Measurements from ENCODE around the gene GADD45GIP1. TPM values are rescaled to one million over a fixed set of nuclear protein-coding genes. Genes with fewer than 3 reads are reported as not detected.

GADD45GIP1 gene
- total RNA-seq, result 13.5 and 41.2 TPM in 2 replicates

DNA sequence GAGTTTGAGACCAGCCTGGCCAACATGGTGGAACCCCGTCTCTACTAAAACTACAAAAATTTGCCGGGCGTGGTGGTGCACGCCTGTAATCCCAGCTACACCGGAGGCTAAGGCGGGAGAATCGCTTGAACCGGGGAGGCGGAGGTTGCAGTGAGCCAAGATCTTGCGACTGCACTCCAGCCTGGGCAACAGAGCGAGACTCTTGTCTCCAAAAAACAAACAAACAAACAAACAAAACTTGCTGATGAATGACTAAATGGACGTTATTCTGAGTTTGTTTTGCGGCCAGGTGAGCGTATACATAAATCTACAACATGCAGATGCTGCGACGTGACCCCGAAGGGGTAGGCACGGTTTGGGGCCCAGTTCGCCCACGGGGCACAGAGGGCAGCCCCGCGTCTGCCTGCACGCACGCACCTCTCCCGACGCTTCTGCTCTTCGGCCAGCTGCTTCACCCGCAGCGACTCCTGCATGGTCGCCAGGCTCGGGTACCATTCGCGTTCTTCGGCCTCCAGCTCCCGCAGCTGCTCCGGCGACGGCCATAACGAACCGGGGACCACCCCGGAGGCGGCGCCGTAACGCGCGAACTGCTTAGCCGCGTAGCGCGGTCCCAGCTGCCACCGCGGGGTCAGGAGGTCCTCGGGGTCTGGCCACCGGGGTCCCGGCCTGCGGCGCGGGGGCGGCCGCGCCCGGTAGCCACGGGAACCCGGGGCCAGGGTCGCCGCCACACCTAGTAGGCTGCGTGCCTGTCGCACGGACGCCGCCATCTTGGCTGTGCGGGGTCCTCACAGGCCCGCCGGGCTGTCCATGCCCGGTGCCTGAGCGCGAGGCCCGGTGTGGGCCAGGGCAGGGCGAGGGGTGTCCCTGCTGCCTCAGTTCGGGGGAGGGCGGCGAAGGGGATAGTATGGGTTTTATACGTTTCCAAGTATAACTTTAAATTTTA lies at the start of gene GADD45GIP1:
Gene GADD45GIP1, minus strand, starts transcription at position 778 of the 943 bp plus-strand sequence. Its CDS starts 11 bp downstream, at position 767.

GRCh38 chr19:12994701-12995595 lies 37.9 kb upstream of the GADD45GIP1 start, which contains the start of gene NFIX:
Gene NFIX (plus strand): TSS chr19:12995475. CDS start chr19:12995838, 363 bp downstream.

DNA sequence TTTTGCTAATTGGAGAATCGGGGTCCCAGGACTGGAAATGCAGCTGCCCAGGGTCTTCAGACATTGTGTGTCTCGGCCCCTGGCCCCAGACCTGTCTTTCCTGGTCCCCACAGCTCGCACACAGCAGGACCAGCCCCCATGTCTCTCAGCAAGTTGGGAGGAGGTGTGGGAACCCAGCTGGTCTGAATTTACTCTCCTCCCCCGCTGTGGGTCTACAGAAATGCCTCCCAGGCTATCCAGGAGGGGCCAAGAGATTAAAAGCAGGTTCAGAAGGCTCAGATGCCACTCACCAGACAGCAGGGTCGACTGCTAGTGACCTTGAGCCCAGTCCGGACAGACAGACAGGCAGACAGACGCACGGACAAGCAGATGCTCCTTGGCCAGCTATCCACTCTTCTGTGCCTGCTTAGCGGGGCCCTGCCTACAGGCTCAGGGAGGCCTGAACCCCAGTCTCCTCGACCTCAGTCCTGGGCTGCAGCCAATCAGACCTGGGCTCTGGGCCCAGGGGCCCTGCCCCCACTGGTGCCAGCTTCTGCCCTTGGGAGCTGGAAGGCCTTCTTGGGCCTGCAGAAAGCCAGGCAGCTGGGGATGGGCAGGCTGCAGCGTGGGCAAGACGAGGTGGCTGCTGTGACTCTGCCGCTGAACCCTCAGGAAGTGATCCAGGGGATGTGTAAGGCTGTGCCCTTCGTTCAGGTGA lies 12.4 kb upstream of the GADD45GIP1 start, which contains the start of gene DAND5:
Gene DAND5, plus strand, starts transcription at position 285 of the 697 bp plus-strand sequence. Its CDS starts 85 bp downstream, at position 370.

GRCh38 chr19:12945479-12946091 lies 11.4 kb downstream of the GADD45GIP1 start, which contains the start of gene RAD23A:
Gene RAD23A (plus strand): TSS chr19:12945862. CDS start chr19:12945949, 87 bp downstream.

GRCh38 chr19:12937927-12938778 lies 18.9 kb downstream of the GADD45GIP1 start, which contains the start of gene CALR:
Gene CALR (plus strand): TSS chr19:12938609. CDS start chr19:12938680, 71 bp downstream.

DNA sequence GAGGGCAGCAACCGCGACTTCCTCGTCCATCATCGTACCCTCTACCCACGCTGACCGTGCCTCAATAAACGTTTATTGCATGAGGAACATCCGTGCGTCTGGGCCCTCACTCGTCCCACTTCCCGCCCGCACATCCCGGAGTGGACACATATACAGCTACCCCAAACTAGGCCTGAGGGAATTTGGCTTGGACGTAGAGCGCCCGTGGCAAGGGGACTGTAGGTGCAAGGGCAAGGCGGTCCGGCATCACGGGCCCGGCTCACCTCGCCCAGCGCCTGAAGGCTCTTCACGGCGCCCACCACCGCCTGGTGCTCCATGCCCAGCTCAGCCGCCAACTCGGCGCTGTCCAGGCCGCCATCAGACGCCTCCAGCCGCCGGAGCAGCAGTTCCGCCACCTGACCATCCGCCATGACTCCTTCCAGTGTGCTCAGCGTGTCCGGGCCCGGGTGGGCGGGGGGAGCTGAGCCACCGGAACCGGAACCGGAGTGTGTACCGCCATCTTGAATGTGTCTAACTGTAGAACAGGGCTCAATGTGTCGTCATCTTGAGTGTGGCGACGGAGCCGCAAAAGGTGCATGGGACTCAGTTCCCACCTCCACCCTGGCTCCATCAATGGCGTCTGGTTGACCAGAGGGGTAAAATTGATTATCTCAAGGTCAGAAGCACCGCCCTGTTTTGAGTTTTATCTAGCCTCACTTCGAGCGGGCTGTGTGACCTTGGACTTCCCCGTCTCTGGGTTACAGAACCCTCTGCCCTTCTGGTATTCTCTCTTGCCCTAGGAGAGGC lies 23.5 kb downstream of the GADD45GIP1 start, which contains the start of gene FARSA:
Gene FARSA, minus strand, starts transcription at position 425 of the 786 bp plus-strand sequence. Its CDS starts 15 bp downstream, at position 410.

Other genes with a start within 250 kb of the GADD45GIP1 start
- 27.0 and 27.1 TPM in 2 replicates for gene TNPO2, start 233.3 kb downstream of the GADD45GIP1 start, total RNA-seq
- 121 and 222 TPM in 2 replicates for gene TRIR, start 222.5 kb downstream of the GADD45GIP1 start, total RNA-seq
- gene GET3, start 219.7 kb downstream of the GADD45GIP1 start, total RNA-seq, result 79.8 and 154 TPM in 2 replicates
- not detected in 2 replicates for gene BEST2, start 205.4 kb downstream of the GADD45GIP1 start, total RNA-seq
- gene HOOK2, start 181.7 kb downstream of the GADD45GIP1 start, total RNA-seq, result 11.1 and 18.3 TPM in 2 replicates
- gene JUNB, start 165.7 kb downstream of the GADD45GIP1 start, total RNA-seq, result 78.2 and 101 TPM in 2 replicates
- gene PRDX2, start 155.4 kb downstream of the GADD45GIP1 start, total RNA-seq, result 184 and 196 TPM in 2 replicates
- not detected in 2 replicates for gene THSD8, start 155.2 kb downstream of the GADD45GIP1 start, total RNA-seq
- gene RNASEH2A, start 150.6 kb downstream of the GADD45GIP1 start, total RNA-seq, result 10.1 and 78.6 TPM in 2 replicates
- not detected in 2 replicates for gene RTBDN, start 122.6 kb downstream of the GADD45GIP1 start, total RNA-seq
- 3.4 TPM in 1 of 2 replicates, not detected in the other for gene MAST1, start 118.7 kb downstream of the GADD45GIP1 start, total RNA-seq
- gene DNASE2, start 75.8 kb downstream of the GADD45GIP1 start, total RNA-seq, result 7.9 and 28.8 TPM in 2 replicates
- not detected in 2 replicates for gene KLF1, start 70.0 kb downstream of the GADD45GIP1 start, total RNA-seq
- 30.4 and 48.3 TPM in 2 replicates for gene GCDH, start 66.1 kb downstream of the GADD45GIP1 start, total RNA-seq
- 0.19 and 0.28 TPM in 2 replicates for gene SYCE2, start 37.9 kb downstream of the GADD45GIP1 start, total RNA-seq
- gene FARSA, start 23.5 kb downstream of the GADD45GIP1 start, total RNA-seq, result 55.8 and 94.5 TPM in 2 replicates
- gene CALR, start 18.6 kb downstream of the GADD45GIP1 start, total RNA-seq, result 1,835 and 1,876 TPM in 2 replicates
- gene RAD23A, start 11.4 kb downstream of the GADD45GIP1 start, total RNA-seq, result 42.6 and 75.7 TPM in 2 replicates
- gene DAND5, start 12.4 kb upstream of the GADD45GIP1 start, total RNA-seq, result not detected in 2 replicates
- 22.4 and 34.1 TPM in 2 replicates for gene NFIX, start 38.3 kb upstream of the GADD45GIP1 start, total RNA-seq
- 2.5 and 3.3 TPM in 2 replicates for gene LYL1, start 145.6 kb upstream of the GADD45GIP1 start, total RNA-seq
- 41.4 and 43.1 TPM in 2 replicates for gene TRMT1, start 159.5 kb upstream of the GADD45GIP1 start, total RNA-seq
- 28.5 and 69.6 TPM in 2 replicates for gene NACC1, start 161.0 kb upstream of the GADD45GIP1 start, total RNA-seq
- gene STX10, start 193.2 kb upstream of the GADD45GIP1 start, total RNA-seq, result 54.4 and 67.7 TPM in 2 replicates
- gene IER2, start 193.2 kb upstream of the GADD45GIP1 start, total RNA-seq, result 12.1 and 73.0 TPM in 2 replicates

Data from regular cardiac myocyte (primary cell).